Ectodermal cell (in vitro differentiated cells): Measurements from ENCODE around the gene FGF14.

Experiments used
- H3K27ac ChIP-seq: 2 replicates; pipeline ENCODE4 v1.7.0; 2013; ENCODE audit warnings: mild to moderate bottlenecking, low read depth, low read length; ENCODE audit not compliant: insufficient read depth, poor library complexity, severe bottlenecking
- H3K27me3 ChIP-seq: 2 replicates; pipeline ENCODE4 v1.7.0; 2013; ENCODE audit warnings: mild to moderate bottlenecking, low read length; ENCODE audit not compliant: insufficient read depth, control insufficient read depth, poor library complexity, severe bottlenecking
- H3K36me3 ChIP-seq: one replicate; pipeline ENCODE4 v1.7.0; 2013; ENCODE audit warnings: low read length; ENCODE audit not compliant: control insufficient read depth, insufficient read depth
- H3K4me1 ChIP-seq: one replicate; pipeline ENCODE4 v1.7.0; 2013; ENCODE audit warnings: low read length; ENCODE audit not compliant: control insufficient read depth, insufficient read depth
- H3K4me3 ChIP-seq: 2 replicates; pipeline ENCODE4 v1.7.0; 2013; ENCODE audit warnings: low read depth, low read length, control low read depth; ENCODE audit not compliant: insufficient read depth
- H3K9me3 ChIP-seq: 2 replicates; pipeline ENCODE4 v1.7.0; 2013; ENCODE audit warnings: mild to moderate bottlenecking, low read length, moderate library complexity; ENCODE audit not compliant: control insufficient read depth
- WGBS, 2 experiments: methylation state at CpG; one replicate each; pipeline ENCODE4 v1.1.7; 2013; ENCODE audit warnings: missing lambda C conversion rate in 2 of 2; 5-methylcytosine and 5-hydroxymethylcytosine counted together

FGF14 gene

DNA sequence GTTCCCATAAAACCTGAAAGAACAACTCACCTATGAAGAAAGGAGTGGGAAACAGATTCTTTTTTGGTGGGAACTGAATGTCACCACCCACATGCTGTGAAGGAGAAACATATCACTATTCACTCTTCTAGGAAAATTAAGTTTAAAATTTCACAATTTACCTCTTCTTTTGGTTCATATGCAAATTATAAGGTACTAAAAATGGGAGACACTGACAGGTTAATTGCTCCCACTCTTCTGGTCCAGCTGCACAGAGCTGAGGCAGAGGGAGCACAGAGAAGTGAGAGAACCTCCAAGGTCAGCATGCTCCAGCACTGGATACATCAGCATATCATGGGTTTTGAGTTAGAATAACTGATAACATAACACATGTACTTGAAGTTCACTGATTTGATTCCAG, 186.9 kb downstream of the FGF14 start:
- Histone ChIP-seq H3K9me3 (no peaks in the 10 kb centered on the region), H3K36me3 (no peaks in the 10 kb centered on the region), H3K4me3 (no peak overlapping the region), H3K27ac (no peak overlapping the region), H3K27me3 (no peaks in the 10 kb centered on the region), H3K4me1 (peaks cover 12% of the 10 kb centered on the region)

DNA sequence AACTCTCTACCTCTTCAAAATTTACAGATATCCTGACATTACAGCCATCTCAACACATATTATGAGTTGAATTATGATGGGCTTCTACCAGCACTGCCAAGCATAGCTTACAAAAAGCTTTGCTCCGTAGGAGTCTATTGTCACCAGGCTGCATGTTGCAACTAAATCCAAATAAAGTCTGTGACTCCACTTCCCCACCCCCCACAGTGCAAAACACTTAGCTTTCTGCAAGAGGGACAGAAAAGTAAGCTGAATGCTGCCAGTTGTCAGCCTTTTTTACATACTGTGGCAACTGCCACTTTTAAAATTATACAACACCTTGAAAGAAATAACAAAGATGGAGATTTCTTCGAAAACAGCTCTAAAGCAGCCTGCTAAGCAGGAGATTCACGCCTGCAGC, 189.1 kb downstream of the FGF14 start:
- H3K4me3 ChIP-seq = no peak overlapping the region
- H3K27me3 ChIP-seq = no peaks in the 10 kb centered on the region
- 25 to 29% methylated on average over 3 of the region's 3 CpGs for WGBS, 2 experiments
- peaks cover 12% of the 10 kb centered on the region for H3K4me1 ChIP-seq
- H3K27ac ChIP-seq = no peak overlapping the region
- no peaks in the 10 kb centered on the region for H3K36me3 ChIP-seq
- H3K9me3 ChIP-seq = no peaks in the 10 kb centered on the region

DNA sequence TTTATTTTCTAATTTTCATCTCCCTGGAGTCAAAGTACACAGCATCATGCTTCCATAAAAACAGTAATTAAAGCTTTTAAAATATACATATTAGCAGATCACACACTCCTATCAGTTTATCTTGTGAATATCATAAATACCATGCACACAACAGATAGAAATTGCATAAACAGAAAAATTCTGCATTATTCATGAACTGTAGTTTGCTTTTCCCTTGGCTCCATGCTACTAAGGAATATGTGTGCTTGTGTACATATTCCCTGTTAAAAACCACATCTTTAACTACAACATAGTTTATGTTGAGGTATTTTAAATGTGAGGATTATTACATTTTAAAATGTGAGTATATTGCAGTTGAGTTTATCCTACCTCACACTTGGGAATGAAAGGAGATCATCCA, 193.5 kb downstream of the FGF14 start:
- Histone ChIP-seq H3K27me3 (no peaks in the 10 kb centered on the region), H3K36me3 (no peaks in the 10 kb centered on the region), H3K4me3 (no peak overlapping the region), H3K9me3 (no peaks in the 10 kb centered on the region), H3K4me1 (peaks cover 9% of the 10 kb centered on the region), H3K27ac (no peak overlapping the region)

DNA sequence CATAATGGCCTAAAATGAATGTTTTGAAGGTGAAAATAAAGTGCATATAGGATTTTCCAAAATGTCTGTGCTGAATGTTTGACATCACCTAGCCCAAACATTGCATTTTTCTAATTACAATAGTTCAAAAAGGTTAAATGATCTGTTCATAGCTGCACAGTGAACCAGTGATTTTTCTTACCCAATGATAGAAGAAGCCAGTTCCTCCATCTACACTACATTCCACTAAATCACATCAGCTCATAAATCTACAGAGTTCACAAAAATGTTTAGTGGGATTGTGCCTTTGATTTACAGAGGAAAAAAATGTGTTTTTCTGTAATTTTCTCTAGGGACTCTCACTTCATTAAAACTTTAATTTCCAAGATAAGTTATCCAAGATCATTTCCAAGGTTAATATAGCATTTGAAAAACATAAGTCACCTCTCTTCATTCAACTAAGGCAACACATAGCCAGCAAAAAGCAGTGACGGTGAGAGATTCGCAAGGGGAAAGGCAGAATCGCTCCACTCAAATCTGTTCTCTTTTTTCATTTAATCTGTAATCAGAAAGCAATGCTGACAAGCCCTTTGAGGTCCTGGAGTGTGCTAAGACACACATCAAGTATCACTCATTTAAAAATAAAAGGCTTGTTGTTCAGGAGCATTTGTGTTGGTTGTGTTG, 194.0 kb downstream of the FGF14 start:
- 95 to 96% methylated on average over 3 of the region's 3 CpGs for WGBS, 2 experiments
- H3K27me3 ChIP-seq = no peaks in the 10 kb centered on the region
- no peak overlapping the region for H3K27ac ChIP-seq
- no peaks in the 10 kb centered on the region for H3K9me3 ChIP-seq
- H3K4me3 ChIP-seq = no peak overlapping the region
- H3K4me1 ChIP-seq = peaks cover 4% of the 10 kb centered on the region
- H3K36me3 ChIP-seq = no peaks in the 10 kb centered on the region

DNA sequence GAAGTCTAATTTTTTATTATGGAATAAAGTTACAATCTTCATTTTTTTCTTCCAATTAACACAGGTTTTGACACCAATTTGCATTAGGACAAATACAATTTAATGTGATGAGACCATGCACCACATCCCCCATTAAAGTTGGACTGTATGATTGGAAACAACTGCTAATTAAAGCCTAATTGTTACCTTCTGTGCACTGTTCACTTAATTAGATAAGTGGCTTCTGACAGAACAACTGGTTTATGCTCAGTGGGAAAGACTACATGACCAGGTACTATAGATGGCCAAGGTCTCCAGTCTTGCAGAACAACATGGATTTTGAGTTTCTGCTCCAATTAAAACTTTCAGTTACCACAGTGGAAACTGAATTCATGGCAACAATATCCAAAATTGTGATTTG, 198.1 kb downstream of the FGF14 start:
- no peaks in the 10 kb centered on the region for H3K9me3 ChIP-seq
- no peaks in the 10 kb centered on the region for H3K36me3 ChIP-seq
- no peak overlapping the region for H3K27ac ChIP-seq
- H3K27me3 ChIP-seq = no peaks in the 10 kb centered on the region
- H3K4me3 ChIP-seq = no peak overlapping the region
- H3K4me1 ChIP-seq = no peaks in the 10 kb centered on the region

DNA sequence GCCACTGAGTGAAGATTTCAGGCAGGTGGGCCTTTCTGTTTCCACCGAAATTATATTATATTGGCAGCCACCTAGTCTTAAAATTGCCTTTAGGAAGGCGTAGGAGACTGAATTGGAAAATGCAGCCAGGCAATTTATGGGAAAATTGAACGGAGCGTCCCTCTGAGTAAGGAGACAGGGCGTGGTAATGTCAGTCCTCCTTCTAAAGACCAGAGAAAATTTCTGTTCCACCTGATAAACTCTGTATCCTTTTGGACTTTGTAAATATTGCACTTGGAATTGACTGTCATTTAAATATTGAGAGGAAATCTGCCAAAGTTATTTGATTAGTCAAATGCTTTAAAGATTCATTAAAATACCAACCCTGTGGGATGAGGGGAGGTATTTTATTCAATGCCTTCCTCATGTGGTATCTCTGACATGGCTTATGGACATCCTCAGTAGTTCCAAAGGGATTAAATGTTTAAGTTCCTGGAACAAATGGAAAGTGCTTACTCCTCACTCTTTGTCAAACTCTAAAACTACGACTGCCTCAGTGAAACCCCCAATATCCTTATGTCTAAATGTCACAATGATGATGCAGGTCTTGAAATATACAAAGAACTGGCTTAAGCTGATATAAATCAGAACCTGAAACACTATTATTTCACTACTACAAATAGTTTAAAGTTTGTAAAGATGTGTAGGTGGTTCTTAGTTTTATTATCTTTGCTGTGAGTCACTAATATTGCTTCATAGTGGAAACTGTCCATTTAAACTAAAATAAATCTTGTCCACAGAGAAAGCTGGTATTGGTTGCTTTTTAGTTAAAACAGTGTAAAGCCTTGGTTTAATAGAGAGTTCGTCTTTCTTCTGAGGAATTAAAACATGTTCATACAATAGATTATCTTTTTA, 203.2 kb downstream of the FGF14 start:
- no peak overlapping the region for H3K4me3 ChIP-seq
- WGBS, 2 experiments = 92 to 95% methylated on average over 5 to 6 of the region's 7 CpGs
- no peaks in the 10 kb centered on the region for H3K36me3 ChIP-seq

DNA sequence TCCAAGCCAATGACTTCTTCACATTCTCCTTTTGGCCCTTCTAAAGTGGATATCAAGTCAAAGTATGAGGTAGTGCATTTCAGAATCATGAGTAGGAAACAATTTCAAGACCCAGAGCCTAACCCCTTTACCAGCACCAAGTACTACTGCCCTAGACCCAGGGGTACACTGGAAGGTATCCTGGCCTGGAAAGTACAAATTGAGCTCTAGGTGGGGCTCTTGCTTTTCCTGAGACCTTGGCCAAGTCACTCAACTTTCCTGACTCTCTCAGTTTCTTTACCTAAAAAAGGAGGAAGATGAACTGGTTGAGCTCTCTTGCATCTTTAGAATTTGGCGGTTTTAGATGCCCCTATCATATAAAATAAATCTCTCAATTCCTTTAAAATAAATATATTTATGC, 204.7 kb downstream of the FGF14 start:
- no CpG with 5 or more reads among the region's 1 CpG for WGBS, 2 experiments
- no peak overlapping the region for H3K27ac ChIP-seq
- no peaks in the 10 kb centered on the region for H3K4me1 ChIP-seq
- H3K36me3 ChIP-seq = no peaks in the 10 kb centered on the region
- H3K9me3 ChIP-seq = no peaks in the 10 kb centered on the region
- H3K27me3 ChIP-seq = no peaks in the 10 kb centered on the region
- H3K4me3 ChIP-seq = no peak overlapping the region

More for the DNA sequence above, 203.2 kb downstream of the FGF14 start:
- no peaks in the 10 kb centered on the region for H3K27me3 ChIP-seq
- no peaks in the 10 kb centered on the region for H3K9me3 ChIP-seq
- H3K4me1 ChIP-seq = no peaks in the 10 kb centered on the region
- H3K27ac ChIP-seq = no peak overlapping the region

DNA sequence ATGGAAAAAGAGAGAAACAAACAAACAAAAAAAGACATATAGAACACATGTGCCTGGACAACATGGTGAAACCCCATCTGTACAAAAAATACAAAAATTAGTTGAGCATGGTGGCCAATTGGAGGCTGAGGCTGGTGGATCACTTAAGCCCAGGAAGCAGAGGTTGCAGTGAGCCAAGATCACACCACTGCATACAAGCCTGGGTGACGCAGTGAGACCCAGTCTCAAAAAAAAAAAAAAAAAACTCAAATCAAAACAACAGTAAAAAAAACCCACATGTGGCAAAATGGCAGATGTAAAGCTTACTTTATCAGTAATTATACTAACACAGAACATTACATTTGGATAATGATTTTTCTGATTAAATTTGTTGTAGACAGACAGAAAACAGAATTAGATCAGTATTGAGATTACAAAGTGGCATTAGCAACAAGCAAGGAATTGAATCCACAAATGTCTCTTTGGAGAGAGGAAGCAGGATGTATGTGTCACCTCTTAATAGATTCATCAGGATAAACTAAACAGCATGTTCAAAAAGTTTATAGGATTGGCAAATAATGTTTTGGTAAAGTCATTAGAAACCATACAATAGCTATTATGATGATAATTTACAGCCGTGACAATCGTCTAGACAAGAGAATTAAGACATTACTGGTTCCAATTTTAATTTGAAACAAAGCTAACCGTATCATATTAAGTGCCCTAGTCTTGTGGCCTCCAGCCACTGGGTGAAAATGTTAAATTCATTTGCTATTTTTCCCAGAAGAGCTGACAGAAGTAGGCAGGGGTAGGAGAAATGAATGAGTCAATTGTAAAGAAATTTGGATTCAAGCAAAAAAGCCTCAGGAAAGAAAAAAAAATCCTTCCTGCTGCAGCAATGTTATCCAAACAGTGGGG, 206.0 kb downstream of the FGF14 start:
- WGBS, 2 experiments = 82 to 83% methylated on average over 4 of the region's 4 CpGs
- Histone ChIP-seq H3K36me3 (no peaks in the 10 kb centered on the region), H3K4me3 (no peak overlapping the region), H3K9me3 (no peaks in the 10 kb centered on the region), H3K4me1 (no peaks in the 10 kb centered on the region), H3K27me3 (no peaks in the 10 kb centered on the region), H3K27ac (no peak overlapping the region)

DNA sequence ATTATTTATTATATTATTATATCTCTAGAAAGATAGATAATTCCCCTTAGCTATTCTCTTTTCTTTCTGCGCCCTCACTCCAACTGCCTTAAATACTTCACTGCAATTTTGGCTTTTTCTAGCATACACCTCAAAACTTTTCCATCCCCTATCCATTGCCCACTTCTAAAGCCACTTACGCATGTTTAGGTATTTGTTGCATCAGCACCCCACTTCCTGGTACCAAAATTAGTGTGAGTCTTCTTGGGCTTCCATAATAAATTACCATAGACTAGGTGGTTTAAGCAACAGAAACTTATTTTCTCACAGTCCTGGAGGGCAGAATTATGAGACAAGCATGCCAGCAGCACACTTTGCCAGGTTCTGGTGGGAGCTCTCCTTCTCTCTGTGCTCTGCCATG, 209.0 kb downstream of the FGF14 start:
- Histone ChIP-seq H3K27me3 (no peaks in the 10 kb centered on the region), H3K4me3 (no peak overlapping the region), H3K36me3 (no peaks in the 10 kb centered on the region), H3K4me1 (no peaks in the 10 kb centered on the region), H3K27ac (no peak overlapping the region), H3K9me3 (no peaks in the 10 kb centered on the region)
- WGBS, 2 experiments = 91 to 92% methylated on average over 2 of the region's 2 CpGs

DNA sequence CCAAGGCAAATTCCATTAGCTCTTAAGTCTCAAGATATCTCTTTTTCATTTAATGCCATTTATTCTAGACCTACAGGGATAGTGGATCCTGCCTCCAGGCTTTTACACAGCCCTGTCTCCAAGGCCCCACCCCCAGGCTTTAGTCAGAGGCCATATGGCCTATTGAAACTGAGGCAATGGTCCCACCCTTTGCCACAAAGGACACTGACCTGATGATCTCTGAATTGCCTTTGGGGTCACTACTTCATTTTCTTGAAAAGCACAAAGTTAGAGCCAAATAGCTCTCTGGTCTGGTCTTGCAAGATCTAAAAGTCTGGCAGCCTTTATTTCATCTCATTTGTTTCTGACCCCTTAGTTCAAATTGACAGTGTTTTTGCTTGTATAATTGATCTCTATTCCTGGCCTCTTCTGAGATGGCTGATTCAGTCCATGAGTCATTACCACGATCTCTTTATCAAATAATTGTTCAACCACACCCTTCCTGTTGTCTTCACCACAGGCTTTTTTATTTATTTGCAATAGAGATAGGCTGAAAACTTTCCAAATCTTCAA, 209.8 kb downstream of the FGF14 start:
- Histone ChIP-seq H3K27me3 (no peaks in the 10 kb centered on the region), H3K4me3 (no peak overlapping the region), H3K4me1 (no peaks in the 10 kb centered on the region), H3K9me3 (no peaks in the 10 kb centered on the region), H3K27ac (no peak overlapping the region), H3K36me3 (no peaks in the 10 kb centered on the region)
- WGBS, 2 experiments = 89 to 100% methylated on average over 1 of the region's 1 CpG
